NCI-H774 (cell line): ENCODE measurements around the gene SRPK3.
"Not testable (repeated sequence)": the region's sequence is repeated elsewhere in the genome, so short reads cannot be mapped to it uniquely, and the experiment has no call there.

Experiments used
- DNase-seq: peaks from one replicate; lab custom pipeline; 2025; lab: John Stamatoyannopoulos, UW

SRPK3 gene

DNA sequence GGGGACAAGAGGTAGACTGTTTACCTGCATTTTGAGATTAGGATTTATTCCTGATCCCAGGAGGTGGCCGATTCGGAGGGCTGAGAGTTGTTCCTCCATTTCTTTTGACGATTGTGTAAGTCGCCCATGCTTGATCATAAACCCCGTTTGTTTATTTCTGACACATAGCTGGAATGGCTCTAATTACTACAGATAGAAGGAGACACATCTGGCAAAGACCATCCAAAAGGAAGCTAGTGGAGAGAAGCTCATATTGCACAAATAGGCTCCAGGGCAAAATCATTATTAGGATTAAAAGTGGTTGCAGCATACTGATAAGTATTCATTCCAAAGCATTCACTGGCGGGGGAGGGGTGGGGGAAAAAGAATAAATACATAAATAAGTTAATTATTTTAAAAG, 33.9 kb upstream of the SRPK3 start:
- not testable (repeated sequence) for DNase-seq

DNA sequence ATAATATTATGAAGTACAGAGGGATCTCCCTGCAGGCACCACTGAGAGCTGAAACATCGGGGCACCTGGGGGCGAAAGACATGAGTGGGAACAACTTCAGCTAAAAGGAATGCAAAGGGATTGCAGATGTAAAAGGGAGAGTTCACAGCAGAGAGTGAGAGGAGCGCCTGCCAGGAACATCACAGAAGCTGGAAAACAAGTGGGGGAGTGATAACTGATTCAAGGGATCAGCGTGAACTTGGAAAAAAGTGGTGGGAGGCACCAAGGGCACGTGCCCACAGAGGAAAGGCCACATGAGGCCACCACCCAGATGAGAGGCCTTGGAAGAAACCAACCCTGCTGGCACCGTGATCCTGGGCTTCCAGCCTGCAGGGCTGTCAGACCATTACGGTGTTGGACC, 31.8 kb upstream of the SRPK3 start:
- not testable (repeated sequence) for DNase-seq

GRCh38 chrX:153750127-153750774, 30.6 kb upstream of the SRPK3 start:
- DNase-seq, result no peak

DNA sequence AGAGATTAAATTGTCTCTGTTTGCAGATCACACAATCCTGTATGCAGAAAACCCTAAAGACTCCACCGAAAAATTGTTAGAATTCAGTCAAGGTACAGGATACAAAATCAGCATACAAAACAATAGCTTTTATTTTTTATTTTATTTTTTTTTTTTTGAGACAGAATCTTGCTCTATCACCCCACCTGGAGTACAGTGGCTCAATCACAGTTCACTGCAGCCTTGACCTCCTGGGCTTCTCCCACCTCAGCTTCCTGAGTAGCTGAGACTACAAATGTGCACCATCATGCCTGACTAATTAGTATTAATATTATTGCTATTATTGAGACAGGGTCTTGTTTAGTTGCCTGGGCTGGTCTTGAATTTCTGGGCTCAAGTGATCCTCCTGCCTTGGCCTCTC, 25.7 kb upstream of the SRPK3 start:
- DNase-seq, result no peak

GRCh38 chrX:153761863-153762262, 19.0 kb upstream of the SRPK3 start:
- no peak for DNase-seq

DNA sequence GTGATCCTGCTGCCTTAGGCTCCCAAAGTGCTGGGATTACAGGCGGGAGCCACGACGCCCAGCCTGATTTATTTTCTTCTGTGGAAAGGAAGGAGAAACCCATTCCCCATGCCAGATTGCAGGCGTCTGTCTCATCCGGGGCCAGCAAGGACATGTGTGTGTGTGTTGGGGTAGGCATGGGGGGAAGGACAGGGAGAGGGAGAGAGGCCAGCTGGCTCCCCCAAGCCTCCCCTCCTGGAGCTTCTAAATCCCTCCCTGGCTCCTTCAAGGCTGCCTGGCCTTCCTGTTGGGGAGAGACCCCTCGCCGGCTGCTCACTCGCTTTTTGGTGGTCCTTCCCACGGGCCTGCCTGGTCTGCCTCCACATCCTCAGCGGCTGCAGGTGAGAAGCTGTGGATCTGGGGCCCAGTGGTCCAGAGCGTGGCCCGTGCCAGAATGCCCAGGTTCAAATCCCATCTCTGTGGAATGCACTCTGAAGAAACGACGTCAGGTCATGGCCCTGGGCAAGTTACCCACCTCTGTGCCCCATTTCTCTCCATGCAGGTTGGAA, 18.1 kb upstream of the SRPK3 start:
- no peak for DNase-seq

DNA sequence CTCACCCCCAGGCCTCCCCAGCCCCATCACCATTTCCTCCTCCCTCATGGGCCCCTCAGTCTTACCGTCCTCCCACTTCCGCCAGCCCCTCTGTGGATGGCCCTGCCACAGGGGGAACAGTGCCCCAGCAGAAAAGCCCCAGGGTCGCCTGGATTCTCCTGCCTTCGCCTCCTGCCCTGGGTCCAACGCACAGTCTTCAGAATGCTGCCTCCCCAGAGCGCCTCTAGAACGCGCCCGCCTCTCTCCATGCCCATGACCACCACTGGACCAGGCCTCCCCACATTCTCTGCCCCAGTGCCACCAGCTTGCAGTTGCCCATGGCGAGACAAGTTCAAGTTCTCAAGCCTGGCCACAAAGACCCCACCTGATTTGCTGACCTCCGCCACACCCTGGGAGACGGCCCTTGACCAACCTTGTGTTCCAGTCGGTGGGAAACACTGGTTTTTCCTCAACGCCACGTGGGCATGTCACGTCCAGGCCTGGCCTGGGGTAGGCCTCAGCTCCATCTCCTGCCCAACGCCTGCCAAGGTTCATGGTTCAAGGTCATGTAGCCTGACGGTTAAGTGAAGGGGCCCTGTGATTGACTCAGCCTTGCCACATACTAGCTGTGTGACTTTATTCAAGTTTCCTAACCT, 17.4 kb upstream of the SRPK3 start:
- DNase-seq, result no peak

DNA sequence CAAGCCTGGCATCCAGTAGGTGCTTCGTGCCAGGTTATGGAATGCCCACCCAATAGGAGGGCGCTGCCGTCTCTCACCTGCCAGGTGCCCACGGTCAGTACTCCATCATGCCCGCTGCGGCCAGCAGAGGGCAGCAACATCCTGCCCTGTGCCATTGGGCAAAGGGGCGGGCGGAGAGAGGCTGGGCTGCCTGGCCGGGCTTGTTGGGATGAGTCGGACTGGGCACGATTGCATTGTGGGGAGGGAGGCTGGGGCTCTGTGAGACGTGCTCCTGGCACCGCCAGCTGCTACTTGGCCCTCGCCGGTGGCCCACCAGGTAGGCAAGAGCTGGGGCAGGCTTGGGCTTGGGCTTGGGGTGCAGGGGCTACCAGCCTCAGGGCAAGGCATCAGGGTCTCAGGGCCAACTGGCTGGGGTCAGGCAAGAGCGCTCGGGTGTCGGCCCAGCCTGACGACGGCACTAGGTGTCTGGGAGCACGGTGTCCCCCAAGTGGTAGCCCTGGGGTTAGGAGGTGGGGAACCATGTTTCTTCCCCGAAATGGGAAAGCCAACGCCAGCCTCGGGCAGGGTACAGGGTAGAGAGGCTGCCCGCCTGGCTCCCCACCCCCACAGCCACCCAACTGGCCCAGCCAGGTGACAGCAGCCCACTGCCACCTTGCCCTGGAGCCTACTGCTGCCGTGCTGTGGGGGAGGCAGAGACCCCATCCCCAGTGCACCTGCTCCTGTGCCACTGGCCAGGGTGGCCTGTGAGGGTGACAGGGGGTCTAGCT, 16.7 kb upstream of the SRPK3 start, which contains the start of gene PLXNB3:
Gene PLXNB3, plus strand, starts transcription at position 261 of the 767 bp plus-strand sequence. CDS start 1,287 bp downstream, outside the sequence.
- DNase-seq, result peak; percentile 72

DNA sequence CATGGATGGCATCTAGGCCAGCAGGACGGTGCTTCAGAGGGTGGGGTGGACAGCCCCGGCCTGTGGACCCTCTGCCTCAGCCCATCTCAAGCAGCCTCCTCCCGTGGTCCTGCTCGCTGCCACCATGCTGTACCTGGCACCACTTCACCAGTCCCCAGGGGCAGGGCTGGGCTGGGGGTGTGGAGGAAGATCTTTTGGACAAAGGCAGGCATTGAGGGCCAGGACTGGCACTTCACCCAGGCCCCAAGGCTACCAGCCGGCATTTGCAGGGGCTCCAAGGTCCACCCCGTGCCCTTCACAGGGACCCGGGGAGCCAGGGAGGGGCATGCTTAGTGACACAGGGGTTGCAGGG, 16.1 kb upstream of the SRPK3 start:
- no peak for DNase-seq

DNA sequence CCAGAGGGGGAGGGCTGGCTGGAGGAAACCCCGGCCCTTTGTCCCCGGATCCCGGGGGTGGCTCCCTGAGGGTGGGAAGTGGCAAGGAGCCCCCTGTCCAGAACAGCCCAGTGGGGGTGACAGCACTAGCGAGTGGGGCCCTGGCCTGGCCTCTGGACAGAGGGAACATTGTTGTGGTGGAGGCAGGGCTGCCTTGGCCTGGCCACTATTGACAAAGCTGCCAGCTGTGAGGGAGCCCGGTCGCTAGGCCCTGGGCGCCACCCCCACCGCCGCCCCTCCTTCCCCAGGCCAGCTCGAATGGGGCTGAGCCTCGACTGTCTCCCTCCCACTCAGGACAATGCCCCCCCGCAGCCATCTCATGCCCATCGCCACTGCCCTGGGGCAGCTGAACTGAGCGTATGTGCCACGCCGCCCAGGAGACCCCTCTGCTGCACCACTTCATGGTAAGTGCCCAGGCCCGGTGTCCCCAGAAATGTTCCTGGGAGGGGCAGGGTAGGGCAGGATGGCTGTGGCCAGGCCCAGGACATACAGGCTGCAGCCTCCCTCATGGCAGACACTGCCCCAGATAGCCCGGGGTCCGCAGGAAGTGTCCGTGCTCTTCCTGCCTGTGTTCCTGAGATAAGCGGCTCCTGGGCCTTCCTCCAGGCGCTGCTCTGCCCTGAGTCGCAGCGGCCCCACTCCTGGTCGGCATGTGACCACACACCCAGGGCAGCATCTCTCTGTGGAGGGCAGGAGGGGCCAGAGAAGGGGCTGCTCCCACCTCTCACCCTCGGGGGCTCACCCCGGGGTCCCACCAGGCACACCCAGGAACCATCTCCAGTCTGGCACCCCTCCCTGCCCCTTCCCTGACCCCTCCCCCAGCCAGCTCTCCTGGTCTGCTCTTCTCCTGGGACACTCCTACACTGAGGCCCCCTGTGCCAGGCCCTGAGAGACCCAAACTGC, 15.4 kb upstream of the SRPK3 start:
- no peak for DNase-seq

GRCh38 chrX:153766098-153766817, 14.6 kb upstream of the SRPK3 start:
- DNase-seq, result peak; percentile 12

GRCh38 chrX:153766871-153767673, 13.8 kb upstream of the SRPK3 start:
- DNase-seq, result no peak

GRCh38 chrX:153767674-153768055, 13.2 kb upstream of the SRPK3 start:
- no peak for DNase-seq

DNA sequence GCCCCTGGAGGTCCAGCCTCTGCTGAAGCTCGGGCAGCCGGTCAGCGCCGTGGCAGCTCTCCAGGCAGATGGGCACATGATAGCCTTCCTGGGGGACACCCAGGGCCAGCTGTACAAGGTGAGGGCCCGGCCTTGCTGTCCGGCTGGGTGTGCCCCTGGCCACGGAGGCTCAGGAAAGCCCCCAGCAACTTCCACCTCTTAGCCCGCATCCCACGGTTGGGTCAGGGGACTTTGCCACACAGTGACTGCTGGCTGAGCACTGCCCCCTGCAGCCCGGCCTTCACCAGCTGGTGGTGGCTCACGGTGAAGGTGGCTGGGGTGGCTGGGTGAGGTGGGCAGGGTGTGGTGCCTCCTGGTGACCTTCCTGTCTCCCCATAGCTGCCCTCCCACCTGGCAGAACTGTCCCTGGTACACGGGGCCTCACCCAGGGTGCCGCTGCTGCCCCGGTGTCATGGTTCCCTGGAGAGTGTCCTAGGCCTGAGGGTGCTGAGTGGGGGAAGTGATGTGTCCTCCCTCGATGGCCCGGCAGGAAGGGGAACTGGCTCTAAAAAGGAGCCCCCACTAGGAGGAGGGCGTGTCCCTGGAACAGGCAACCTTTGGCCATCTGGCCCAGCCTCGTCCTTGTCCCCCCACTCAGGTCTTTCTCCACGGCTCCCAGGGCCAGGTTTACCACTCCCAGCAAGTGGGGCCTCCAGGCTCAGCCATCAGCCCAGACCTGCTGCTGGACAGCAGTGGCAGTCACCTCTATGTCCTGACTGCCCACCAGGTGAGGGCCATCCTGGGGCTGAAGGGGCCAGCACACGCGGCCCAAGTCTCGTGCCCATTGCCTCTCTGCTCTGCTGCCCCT, 12.3 kb upstream of the SRPK3 start:
- no peak for DNase-seq

DNA sequence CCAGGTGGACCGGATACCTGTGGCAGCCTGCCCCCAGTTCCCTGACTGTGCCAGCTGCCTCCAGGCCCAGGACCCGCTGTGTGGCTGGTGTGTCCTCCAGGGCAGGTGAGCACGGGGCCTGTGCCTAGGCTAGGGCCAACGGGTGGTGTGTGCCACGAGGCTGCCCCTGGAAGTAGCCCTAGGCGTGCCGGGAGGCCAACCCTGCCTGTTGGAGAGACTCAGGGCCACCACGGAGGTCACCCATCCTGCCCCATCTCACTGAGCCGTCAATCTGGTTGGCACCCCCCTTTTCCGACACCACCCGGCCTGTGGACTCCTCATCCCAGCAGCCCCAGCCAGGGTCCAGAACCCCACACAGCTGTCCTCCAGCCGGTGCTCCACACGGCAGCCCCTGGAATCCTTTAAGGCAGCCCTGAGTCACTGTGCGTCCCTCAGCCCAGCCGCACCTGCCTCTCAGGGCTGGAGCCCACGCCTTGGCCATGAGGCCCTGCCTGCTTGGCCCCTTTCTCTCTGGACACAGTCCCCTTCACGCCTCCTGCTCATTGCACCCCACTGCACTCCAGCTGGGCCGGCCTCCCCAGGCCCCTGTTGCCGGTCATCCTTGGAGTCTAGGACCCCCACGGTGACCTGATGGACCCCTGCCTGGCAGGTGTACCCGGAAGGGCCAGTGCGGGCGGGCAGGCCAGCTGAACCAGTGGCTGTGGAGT, 11.5 kb upstream of the SRPK3 start:
- DNase-seq, result no peak

- DNase-seq, result no peak
Observed at GRCh38 chrX:153769865-153770600, 10.8 kb upstream of the SRPK3 start.

DNA sequence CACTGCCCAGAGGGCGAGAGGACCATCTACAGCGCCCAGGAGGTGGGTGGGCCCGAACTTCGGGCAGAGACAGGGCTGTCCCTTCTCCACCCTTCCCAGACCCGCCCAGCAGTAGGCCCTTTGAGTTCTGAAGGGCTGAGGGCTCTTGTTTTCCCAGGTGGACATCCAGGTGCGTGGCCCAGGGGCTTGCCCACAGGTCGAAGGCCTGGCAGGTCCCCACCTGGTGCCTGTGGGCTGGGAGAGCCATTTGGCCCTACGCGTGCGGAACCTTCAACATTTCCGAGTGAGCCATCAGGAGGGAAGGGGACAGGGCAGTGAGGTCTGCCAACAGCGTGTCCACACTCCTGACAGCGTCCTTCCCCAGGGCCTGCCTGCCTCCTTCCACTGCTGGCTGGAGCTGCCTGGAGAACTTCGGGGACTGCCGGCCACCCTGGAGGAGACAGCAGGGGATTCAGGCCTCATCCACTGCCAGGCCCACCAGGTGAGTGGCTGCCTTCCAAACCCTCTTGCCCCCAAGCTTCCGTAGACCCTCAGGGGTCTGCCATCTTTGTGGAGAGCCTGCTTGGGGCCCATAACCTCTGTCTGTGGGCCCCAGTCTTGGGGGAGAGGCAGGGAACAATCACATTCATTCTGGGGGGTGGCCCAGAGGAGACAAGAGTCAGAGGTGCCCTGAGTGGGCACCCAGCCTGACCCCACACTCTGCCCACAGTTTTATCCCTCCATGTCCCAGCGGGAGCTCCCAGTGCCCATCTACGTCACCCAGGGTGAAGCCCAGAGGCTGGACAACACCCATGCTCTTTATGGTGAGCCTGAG, 10.0 kb upstream of the SRPK3 start:
- no peak for DNase-seq
